ENCODE measurements around the gene ZMYND8. TPM values are rescaled to one million over a fixed set of nuclear protein-coding genes. Genes with fewer than 3 reads are reported as not detected.

ZMYND8 gene
- total and polyA plus RNA-seq, 2 donors (not counting 1 experiment from before 2014, with no cell fraction given): 12.6 to 13.0 TPM

- Histone ChIP-seq H3K9ac (ENCODE audit: insufficient read depth, low read length) (no peak overlapping the region), H4K20me1 (ENCODE audit: control insufficient read depth, extremely low read depth, insufficient read depth, low read length) (no peaks in the 10 kb centered on the region), H3K79me2 (ENCODE audit: control insufficient read depth, insufficient read depth, low read length) (peaks cover 29% of the 10 kb centered on the region), H3K9me3 (ENCODE audit: control insufficient read depth, insufficient read depth, low read depth, low read length) (no peaks in the 10 kb centered on the region), H3K36me3 (ENCODE audit: control insufficient read depth, insufficient read depth, low read length) (no peaks in the 10 kb centered on the region), H3K27me3 (ENCODE audit: control insufficient read depth, insufficient read depth, low read length) (no peaks in the 10 kb centered on the region), H3K4me2 (ENCODE audit: extremely low read depth, insufficient read depth, low read length) (no peak overlapping the region), H3K4me1 (ENCODE audit: control insufficient read depth, extremely low read depth, insufficient read depth, low read length) (peaks cover 14% of the 10 kb centered on the region), H3K27ac (ENCODE audit: insufficient read depth, low read length) (no peak overlapping the region), H2AFZ (ENCODE audit: low read length) (no peak overlapping the region), H3K4me3 (replicated peaks in 1 of 4; ENCODE audit: control extremely low read depth in 1 of 4, insufficient read depth in 1 of 4, low read depth in 3 of 4, low read length in 4 of 4) (no peak overlapping the region)
- no peak for DNase-seq (ENCODE audit: low read depth in 2 of 2)
- no peak for TF ChIP-seq EZH2 (IDR thresholded peaks at IDR 0.05; ENCODE audit: low read length, missing control alignments)
- no peak for TF ChIP-seq CTCF (conservative IDR thresholded peaks at IDR 0.05 in 1 of 2, IDR thresholded peaks at IDR 0.05 in 1 of 2; ENCODE audit: low read depth in 1 of 2, low read length in 2 of 2)
Measured at GRCh38 chr20:47327711-47328110, 28.8 kb downstream of the ZMYND8 start.

GRCh38 chr20:47326658-47327268 is 29.7 kb downstream of the ZMYND8 start:
- no peaks in the 10 kb centered on the region for H3K9me3 ChIP-seq (ENCODE audit: control insufficient read depth, insufficient read depth, low read depth, low read length)
- H3K4me3 ChIP-seq (replicated peaks in 1 of 4; ENCODE audit: control extremely low read depth in 1 of 4, insufficient read depth in 1 of 4, low read depth in 3 of 4, low read length in 4 of 4): no peak overlapping the region
- peaks cover 10% of the 10 kb centered on the region for H3K4me1 ChIP-seq (ENCODE audit: control insufficient read depth, extremely low read depth, insufficient read depth, low read length)
- no peaks in the 10 kb centered on the region for H3K36me3 ChIP-seq (ENCODE audit: control insufficient read depth, insufficient read depth, low read length)
- H3K27me3 ChIP-seq (ENCODE audit: control insufficient read depth, insufficient read depth, low read length): no peaks in the 10 kb centered on the region
- H3K79me2 ChIP-seq (ENCODE audit: control insufficient read depth, insufficient read depth, low read length): peaks cover 29% of the 10 kb centered on the region
- TF ChIP-seq CTCF (conservative IDR thresholded peaks at IDR 0.05 in 1 of 2, IDR thresholded peaks at IDR 0.05 in 1 of 2; ENCODE audit: low read depth in 1 of 2, low read length in 2 of 2) (no peak), EZH2 (IDR thresholded peaks at IDR 0.05; ENCODE audit: low read length, missing control alignments) (no peak)
- H3K27ac ChIP-seq (ENCODE audit: insufficient read depth, low read length): peak overlapping the region; percentile 28
- peak overlapping the region; percentile 0 for H3K4me2 ChIP-seq (ENCODE audit: extremely low read depth, insufficient read depth, low read length)
- H2AFZ ChIP-seq (ENCODE audit: low read length): no peak overlapping the region
- peak; percentile 39 to 81 for DNase-seq (ENCODE audit: low read depth in 2 of 2)
- no peak overlapping the region for H3K9ac ChIP-seq (ENCODE audit: insufficient read depth, low read length)
- no peaks in the 10 kb centered on the region for H4K20me1 ChIP-seq (ENCODE audit: control insufficient read depth, extremely low read depth, insufficient read depth, low read length)

DNA sequence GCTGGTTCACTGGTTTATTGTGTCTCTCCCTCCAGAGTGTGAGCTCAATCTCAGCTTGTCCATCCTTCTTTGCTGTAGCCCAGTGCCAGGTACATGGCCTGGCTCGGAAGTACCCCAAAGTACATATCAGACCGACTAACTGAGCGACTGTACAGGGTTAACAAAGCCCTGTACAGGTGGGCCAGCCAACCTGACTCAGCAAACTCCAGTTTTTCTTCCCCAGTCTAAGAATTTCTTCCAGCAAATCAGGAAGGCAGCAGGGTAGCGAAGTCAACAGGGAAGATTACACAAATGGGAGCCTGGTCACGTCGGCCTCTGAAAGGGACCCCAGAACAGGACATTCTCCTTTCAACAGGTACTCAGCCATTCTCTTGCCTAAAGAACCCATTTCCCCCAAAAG is 31.3 kb downstream of the ZMYND8 start:
- H3K4me3 ChIP-seq (replicated peaks in 1 of 4; ENCODE audit: control extremely low read depth in 1 of 4, insufficient read depth in 1 of 4, low read depth in 3 of 4, low read length in 4 of 4): no peak overlapping the region
- no peaks in the 10 kb centered on the region for H3K4me1 ChIP-seq (ENCODE audit: control insufficient read depth, extremely low read depth, insufficient read depth, low read length)
- TF ChIP-seq EZH2 (IDR thresholded peaks at IDR 0.05; ENCODE audit: low read length, missing control alignments): no peak
- no peak for TF ChIP-seq CTCF (conservative IDR thresholded peaks at IDR 0.05 in 1 of 2, IDR thresholded peaks at IDR 0.05 in 1 of 2; ENCODE audit: low read depth in 1 of 2, low read length in 2 of 2)
- no peak overlapping the region for H2AFZ ChIP-seq (ENCODE audit: low read length)
- no peak overlapping the region for H3K27ac ChIP-seq (ENCODE audit: insufficient read depth, low read length)
- DNase-seq (ENCODE audit: low read depth in 2 of 2): no peak
- H3K9ac ChIP-seq (ENCODE audit: insufficient read depth, low read length): no peak overlapping the region
- no peaks in the 10 kb centered on the region for H4K20me1 ChIP-seq (ENCODE audit: control insufficient read depth, extremely low read depth, insufficient read depth, low read length)
- no peaks in the 10 kb centered on the region for H3K36me3 ChIP-seq (ENCODE audit: control insufficient read depth, insufficient read depth, low read length)
- H3K9me3 ChIP-seq (ENCODE audit: control insufficient read depth, insufficient read depth, low read depth, low read length): no peaks in the 10 kb centered on the region
- no peak overlapping the region for H3K4me2 ChIP-seq (ENCODE audit: extremely low read depth, insufficient read depth, low read length)
- no peaks in the 10 kb centered on the region for H3K27me3 ChIP-seq (ENCODE audit: control insufficient read depth, insufficient read depth, low read length)
- peaks cover 41% of the 10 kb centered on the region for H3K79me2 ChIP-seq (ENCODE audit: control insufficient read depth, insufficient read depth, low read length)
